GM18502 (cell line): ENCODE results near the gene HSD3B2.

Experiments used
- ATAC-seq: cut with Tn5 transposase; IDR thresholded peaks from one replicate; pipeline ENCODE4 v1.9.1; 2021; ENCODE audit warnings: mild to moderate bottlenecking; ENCODE audit not compliant: unreplicated experiment, poor library complexity

HSD3B2 gene

DNA sequence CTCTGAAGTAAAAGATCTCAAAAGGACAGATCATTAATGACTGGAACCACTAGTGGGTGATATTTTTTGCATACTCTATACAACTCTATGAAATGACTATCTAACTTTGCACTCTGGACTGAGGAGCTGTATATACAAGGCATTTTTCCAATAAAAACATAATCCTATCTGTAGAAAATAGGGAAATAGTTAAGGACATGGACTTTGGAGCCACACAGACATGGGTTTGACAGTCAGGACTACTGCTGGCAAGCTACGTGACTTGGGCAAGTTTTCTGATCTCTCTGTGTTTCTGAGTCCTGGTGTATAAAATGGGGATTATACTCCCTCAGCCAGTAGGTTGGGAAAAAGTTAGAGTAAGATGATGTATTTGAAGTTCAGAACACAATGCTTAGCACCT, 20.9 kb upstream of the HSD3B2 start:
- no peak for ATAC-seq

DNA sequence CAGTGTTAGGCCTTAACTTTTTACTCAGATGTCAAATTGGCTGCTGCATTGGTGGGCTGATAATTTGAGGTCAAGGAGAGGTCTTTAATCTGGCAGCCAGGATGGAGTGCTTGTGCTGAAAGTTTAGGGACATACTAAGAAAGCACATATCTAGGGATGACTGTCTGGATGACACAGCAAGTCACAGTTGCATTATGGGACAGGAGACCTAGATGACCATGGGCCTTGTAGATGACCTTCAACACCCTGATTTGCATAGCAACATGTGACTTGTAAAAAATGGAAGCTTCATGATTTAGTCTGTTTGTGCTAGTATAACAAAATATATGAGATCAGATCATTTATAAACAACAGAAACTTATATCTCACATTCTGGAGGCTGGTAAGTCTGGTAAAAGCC, 18.0 kb upstream of the HSD3B2 start:
- ATAC-seq, result no peak

DNA sequence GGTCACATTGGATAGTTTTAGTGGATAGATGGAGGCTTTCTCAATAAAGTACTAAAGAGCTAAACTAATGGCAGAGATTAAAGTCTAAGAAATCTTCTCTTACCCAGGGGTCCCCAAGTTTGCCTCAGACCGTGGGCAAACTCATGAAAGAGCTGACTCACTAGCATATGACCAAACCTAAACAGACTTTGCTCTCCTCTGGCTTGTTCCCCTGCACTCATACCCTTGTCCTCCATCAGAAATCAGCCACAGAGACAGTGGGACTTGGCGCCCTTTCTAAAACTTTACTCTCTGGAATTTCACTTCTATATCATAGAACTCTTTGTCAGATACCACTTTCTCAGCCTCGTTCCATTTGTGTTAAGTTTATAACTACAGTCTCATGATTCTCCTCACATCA, 17.0 kb upstream of the HSD3B2 start:
- ATAC-seq, result no peak

DNA sequence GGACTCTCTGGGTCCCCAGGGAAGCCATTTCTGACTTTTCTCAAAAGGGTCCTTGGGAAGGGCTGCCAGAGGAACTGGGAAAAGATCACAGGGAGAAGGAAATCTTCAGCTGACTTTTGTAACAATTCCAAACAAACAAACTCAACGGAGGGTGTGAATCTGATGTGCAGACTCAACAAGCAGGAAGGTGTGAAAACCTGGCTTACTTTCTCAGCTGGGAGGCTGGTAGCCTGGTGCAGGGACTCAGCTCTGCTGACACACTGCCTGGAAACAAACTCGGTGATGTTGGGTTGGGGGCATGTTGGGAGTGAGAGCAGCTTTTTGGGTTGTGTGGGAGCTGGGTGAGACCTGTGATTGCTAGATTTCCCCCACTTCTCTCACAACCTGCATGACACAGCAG, 10.2 kb upstream of the HSD3B2 start:
- ATAC-seq, result no peak

DNA sequence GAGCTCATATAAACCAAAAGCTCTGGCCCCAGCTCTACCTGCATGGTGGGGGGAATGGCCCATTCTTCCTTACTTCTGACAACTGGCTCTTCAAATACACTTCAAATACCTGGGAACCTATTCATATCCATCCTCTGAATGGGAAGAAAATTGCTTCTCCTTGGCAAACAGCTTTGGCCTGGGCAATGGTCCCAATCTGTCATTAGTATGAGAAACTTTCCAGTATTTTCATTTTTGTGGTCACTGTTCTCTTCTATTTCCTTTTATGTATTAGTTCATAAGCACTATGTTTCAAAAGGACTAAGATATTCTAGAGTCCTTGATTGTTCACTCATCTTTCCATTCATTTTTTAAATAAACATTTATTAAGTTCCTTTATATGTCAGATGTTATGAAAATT, 5.2 kb upstream of the HSD3B2 start:
- no peak for ATAC-seq

DNA sequence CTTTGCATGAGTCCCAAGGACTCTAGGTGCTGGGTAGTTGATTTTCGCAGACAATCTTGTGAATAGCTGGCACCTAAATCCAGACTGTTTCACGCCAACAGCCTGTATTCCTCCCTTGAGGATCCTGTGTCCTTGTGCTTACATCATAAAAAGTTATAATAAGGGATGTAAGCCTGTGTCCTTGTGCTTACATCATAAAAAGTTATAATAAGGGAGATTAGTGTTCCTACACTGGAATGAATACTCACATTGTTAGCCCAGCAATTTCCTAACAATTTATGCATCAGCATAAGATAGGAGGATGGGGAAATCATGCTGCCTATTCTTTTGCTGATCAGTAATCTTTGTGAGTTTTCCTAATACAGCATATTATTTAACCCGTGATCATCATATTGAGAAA, 4.0 kb upstream of the HSD3B2 start:
- no peak for ATAC-seq

DNA sequence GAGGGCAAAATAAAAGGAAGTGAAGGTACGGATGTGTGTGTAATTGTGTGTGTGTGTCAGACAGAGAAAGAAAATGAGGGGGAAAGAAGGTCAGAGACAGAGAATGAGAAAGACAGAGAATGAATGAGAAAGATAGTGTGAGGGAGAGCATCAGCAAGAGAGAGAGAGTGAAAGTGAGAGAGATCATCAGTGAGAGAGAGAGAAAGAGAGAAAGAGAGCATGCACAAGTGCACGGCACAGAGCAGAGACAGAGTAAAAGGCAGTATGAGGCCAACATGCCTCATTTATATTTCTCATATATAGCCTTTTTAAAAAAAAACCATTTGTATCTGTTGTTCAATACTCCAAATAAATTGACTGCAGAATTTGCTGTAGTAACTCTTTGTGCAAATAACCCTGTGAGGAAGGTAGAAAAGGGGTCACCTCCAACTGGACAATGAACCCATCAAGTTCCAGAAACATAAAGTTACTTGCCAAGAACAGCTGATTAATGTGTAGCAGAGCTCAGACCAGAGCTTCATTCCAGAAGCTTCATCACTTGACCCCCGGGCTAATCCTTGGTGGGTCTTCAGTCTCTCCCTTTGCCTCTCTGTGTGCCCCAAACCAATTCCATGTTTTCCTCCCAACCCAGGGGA, 1.2 kb downstream of the HSD3B2 start:
- ATAC-seq, result no peak

DNA sequence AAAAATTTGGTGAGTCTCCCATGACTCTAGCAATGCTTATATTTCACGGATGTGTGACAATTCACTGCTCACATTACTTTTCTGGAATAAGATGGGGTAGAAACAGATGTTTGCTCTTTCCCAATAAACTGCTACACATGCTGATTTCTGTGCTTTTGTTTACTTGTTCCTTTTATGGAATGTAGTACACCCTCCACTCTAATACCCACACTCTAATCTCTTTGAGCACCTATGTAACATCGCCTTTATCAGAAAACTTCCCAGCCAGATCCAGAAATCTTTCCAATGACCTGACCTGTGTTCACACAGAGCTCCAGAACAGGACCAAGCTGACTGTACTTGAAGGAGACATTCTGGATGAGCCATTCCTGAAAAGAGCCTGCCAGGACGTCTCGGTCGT, 4.2 kb downstream of the HSD3B2 start:
- ATAC-seq, result no peak

DNA sequence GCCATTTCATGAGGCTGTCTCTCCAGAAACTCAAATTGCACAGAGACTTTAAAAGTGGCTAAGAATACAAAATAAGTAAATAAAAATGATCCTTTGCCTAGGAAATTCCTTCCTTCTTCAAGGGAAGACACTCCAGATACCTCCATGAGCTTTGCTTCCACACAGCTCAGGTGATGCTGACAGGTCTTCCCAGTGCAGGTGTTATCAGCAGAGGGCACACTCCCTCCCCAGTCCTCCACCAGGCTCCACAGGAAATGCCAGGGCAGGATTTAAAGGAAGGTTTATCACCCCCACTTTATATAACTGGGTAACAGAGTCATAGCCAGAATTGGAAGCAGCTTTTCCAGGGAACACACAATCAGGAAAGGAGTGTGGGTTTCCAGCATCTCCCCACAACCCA, 5.7 kb downstream of the HSD3B2 start:
- no peak for ATAC-seq

DNA sequence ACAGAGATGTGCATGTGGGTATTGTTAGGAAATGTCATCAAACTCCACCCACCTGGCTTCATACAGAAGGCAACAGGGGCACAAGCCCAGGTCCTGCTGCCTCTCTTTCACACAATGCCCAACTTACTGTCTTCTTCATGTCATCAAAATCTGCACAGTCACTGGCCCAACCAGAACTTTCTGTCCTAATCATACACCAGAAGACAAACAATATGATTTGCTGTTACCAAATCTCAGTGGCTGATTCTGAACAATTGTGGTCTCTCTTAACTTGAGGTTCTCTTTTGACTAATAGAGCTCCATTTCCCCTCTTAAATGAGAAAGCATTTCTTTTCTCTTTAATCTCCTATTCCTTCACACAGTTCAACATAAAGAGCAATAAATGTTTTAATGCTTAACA, 7.7 kb downstream of the HSD3B2 start:
- ATAC-seq, result no peak

DNA sequence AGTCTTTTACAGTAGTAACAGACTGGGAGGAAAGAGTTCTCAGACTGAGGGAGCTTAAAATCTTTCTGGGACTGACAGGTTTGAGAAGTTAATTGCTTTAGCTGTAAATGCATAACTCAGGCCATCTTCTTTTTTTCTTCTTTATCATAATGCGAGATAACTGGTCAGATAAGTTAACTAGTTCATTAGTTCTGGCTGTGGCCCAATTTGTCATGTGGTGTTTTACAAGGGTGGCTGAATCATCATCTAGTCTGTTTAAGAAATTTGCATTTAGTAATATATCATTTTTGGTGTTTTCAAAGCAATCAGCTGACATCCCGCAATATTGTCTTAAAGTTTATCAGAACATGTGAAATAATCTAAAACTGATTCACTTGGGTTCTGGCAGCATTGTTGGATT, 14.0 kb downstream of the HSD3B2 start:
- no peak for ATAC-seq

DNA sequence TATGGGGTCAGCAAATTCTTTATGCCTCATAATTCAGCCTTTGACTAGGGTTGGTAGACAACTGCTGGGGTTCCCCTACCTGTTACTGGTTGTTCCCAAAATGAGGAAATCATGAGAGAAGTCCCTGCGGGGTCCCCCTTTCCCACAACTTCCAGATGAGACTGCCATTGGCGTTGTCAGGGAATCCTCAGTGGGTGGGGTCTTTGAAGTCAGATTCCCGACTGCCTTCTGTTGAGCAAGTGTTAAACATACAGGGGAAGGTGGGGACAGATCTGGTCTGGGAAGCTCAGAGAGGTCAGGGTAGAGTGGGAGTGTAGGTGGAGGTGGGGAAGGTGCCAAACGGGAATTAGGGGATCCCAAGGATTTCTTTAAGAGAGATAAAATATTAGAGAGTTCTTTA, 14.7 kb downstream of the HSD3B2 start:
- no peak for ATAC-seq

DNA sequence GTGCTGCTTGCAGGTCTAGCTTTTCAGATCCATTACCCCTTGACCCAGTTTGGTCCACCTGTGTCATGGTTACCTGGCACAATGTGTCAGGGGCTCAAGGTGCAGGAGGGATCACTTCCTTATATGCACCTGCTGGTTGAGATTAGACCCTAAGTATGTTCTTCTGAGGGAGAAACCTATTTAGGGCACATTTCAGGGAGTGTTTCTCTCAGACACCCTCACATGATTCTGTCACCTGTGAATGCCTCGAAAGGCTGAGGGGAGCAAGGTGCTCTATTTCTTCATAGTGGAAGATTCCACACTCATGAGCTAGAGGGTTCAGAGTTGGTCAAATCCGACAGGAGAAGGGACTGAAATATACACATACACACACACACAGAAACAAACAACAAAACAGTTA, 15.5 kb downstream of the HSD3B2 start:
- ATAC-seq, result no peak

DNA sequence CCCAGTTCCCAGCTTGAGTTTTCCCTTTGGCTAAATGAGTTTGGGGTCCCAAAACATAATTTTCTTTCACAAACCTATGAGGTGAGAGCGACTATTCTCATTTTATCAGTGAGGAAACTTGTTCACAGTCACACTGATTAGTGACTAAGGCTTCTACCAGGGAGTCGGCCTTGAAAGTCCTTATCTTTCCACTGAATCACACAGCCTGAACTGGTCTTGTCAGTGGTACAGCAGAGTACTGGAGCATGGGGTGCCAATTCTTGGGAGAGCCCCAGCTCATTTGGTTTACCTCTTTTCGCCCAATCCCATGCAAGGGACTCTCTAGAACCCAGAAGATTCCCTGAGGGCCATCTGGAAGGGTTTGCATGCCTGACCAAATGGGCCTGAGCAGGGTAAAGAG, 16.9 kb downstream of the HSD3B2 start:
- ATAC-seq, result no peak

DNA sequence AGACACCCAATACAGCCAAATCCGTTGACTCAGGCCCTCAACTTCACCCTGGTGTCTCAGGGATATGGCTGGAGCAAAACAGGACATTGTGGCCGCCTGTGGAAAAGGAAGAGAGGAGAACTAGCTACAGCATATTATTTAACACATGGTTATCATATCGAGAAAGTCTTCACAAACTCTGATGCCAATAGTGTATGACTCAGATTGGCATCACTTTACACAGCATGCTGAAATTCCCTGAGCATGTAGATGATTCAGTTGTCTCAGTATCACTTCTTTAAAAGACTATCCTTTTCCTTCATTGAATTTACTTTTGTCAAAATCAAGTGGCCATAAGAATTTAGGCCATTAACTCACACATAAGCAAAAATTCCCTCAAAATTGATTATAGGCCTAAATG, 20.1 kb downstream of the HSD3B2 start:
- ATAC-seq, result no peak

DNA sequence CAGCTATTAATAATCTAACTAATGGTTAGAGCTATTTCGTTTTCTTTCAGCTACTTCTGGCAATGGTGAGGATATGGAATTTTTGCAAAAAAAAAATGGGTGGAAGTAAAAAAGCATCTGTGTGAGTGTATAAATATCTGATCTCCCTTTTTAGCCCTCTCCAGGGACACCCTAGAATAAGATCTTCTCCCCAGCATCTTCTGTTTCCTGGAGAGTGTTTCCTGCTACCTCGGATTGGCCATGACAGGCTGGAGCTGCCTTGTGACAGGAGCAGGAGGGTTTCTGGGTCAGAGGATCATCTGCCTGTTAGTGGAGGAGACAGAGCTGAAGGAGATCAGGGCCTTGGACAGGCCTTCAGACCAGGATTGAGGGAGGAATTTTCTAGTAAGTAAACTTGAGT, 23.8 kb downstream of the HSD3B2 start:
- no peak for ATAC-seq

DNA sequence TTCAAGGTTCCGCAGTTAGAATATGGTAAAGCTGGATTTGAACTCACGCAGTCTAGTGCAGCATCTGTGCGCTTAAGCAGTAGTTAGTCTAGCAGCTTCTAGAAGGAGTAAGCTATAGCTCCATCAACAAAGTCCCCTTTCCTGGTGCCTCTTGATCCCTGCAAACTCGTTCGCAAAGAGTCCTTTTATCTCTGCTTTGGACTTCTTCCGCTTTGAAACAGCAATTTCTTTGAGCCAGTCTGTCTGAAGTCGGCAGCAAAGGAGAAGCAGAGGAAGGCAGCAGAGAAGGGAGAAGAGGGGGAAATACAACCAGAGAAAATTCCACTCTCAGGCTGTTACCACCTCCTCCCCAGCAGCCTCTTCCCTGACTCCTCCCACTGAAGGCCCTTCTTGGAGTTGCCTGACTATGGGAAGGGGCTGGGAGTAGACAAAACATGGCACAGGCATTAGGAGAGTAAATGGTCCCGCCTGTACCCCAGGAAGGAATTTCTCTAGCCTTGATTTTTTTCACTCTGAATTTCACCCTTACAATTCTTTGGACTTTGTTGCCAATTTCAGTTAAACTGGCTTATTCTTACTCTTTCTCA, 25.9 kb downstream of the HSD3B2 start:
- ATAC-seq, result no peak

DNA sequence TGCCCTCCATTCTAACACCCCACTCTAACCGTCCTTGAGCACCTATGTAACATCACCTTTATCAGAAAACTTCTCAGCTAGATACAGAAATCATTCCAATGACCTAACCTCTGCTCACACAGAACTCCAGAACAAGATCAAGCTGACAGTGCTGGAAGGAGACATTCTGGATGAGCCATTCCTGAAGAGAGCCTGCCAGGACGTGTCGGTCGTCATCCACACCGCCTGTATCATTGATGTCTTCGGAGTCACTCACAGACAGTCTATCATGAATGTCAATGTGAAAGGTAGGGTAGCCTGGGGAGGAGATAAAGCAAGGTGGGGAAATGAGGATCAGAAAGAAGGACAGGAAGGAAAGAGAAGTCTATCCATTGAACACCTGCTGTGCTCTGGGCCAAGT, 27.8 kb downstream of the HSD3B2 start:
- no peak for ATAC-seq

DNA sequence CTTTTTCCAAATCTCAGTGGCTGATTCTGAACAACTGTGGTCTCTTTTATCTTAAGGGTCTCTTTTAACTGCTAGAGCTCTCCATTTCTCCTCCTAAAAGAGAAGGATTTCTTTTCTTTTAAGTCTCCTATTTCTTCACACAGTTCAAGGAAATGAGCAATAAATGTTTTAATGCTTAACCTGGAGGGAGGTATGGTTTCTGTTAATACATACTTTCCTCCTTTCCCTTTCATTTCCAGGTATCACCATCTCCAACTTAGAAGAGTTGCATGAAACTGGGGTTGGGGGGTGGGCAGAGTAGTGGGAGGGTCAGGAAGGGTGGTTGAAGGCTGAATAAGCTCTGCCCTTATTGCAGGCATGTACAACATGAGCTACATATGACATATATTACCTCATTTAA, 31.4 kb downstream of the HSD3B2 start:
- ATAC-seq, result no peak

DNA sequence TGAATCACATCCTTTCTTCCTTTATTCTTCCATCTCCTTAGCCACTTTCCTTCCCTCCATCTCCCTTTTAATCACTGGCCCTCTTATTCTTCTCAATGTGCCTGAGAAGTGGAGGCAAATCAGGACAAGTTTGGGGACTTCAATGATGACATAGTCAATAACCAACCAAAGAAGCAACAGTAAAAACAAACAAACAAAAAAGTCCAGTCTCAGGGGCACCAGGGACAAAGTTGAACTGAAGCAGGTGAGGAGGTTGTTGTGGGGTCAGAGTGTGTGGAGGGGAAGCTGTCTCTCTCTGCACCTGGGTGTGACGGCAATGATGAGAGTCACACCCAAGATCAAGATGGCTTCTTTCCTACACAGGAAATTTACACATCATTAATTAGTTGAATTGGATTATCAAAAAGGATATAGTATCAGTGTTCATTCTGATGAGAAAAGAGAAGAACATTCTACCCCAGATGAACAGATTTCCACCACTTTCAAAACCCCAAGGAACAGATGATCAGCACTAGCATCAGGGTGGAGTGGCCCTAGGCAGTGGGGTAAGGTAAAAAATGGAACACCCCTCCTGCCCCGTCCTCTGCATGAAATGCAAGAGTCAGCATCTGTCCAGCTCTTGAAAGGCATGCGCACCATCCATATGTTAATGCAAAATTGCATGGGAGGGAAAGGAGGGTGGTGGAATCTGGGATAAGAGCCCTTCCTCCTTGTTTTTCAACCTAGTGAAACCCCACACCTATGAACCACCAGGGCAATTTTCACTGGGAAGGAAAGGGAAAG, 32.6 kb downstream of the HSD3B2 start:
- ATAC-seq, result no peak

DNA sequence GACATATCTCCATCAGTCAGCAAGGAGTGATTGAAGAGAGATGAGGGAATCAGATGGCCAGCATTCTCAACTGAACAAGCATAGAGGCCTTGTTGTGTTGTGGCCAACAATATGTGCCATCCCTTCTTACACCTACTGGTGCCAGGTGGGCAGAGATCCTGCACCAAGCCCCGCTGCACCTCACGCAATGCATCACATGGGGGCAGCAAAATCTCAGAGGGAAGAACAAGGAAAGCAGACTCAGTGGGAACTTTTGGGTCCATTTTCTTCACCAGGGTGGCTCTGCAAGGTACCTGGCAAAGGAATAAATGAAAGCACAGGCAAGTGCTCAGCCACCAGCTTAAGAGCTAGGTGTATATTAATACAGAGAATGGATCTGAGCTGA, 33.2 kb downstream of the HSD3B2 start:
- ATAC-seq, result no peak

DNA sequence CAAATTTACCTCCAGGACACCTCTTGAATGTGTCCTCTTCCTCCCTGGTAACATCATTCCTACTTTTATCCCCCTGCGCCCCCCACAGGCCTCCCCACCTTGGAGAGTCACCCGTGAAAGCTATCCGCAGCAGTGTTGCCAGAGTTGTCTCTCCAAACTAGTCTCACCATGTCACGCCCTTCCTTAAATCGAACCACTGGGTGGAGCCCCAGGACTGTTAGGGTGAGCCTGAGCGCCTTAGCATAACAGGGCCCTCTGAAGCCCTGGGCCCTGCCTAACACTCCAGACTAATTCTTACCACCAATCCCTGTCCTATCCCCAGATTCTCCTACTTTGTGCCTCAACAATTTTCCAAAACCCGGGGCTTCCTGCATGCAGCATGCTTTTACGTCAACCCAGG, 35.0 kb downstream of the HSD3B2 start:
- no peak for ATAC-seq
